HUDEP-2 (cell line): ENCODE results near the gene TRNT1.

Experiments
- DNase-seq, 76 experiments: peaks; one replicate each; lab custom pipeline; 2025; ENCODE audit not compliant: unreplicated experiment in 76 of 76; lab: John Stamatoyannopoulos, UW

The TRNT1 gene

DNA sequence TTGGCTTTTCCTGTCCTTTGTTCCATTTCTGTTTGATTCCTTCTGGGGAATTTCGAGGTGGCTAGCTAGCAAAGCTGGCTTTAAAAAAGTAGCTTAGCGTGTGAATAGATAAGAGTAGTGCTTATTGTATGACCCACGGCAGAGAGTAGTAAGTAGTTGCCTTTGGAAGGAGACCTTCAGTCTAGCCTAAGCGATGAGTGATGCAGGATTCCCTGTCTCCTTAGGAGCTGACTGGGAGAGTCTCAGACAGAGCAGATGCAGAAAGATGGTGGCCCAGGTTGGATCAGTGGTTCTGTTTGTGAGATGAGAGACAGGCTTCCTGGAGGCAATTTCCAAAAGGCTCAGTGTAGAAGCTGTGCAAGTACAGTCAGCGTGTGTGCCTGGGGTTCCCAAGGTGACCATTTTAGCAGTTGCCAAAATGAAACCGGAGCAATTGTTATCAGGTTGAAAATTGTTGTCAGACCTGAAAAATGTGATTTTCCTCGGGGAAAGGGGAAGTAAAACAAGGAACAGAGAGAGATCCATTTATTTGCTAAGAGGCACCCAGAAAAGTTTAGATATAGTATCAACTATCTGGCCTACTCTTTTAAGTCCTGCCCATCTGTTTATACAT, 15.9 kb upstream of the TRNT1 start:
- no peak for DNase-seq

DNA sequence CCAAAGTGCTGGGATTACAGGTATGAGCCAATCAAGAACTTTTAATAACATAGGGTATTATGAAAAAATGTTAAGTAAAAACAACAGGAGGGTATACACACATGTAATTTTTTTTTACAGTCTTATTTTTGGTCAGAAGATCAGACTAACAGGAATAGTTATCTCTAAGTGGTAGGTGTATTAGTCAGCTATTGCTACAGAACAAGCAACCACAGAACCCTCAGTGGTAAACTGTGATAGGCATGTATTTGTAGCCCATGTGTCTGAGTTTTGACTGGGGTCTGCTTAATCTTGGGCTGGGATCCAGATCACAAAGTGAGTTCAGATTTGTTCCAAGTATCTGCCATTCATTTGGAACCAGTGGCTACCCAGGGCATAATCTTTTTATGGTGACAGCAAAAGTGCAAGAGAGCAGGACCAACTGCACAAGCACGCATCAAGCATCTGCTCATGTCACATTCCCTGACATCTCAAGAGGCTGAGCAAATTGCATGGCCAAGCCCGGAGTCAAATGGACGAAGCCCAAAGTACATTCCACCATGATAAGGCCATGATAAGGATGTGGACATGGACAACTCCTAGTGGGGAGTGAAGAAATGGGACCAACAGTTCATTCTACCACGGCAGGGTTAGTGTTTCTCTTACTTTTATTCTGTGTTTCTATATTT, 13.6 kb upstream of the TRNT1 start:
- DNase-seq, result no peak

DNA sequence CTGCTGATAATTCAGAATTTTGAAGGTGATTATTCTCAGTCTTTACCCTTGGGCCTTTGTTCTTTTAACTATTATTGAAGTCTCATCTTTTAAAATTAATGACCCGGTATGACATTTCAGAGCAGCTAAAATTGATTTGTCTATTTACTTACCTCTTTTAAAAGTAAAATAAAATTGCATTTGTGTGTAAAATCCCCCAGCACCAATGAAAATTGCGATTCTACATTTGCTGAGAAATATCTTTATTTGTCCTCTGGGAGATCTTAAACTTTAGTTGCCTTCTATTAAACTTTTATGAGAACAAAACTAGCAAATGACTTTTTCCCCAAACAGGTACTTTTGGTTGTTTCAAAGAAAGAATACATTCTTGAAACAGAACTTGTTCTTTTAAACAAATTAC, 9.1 kb upstream of the TRNT1 start:
- no peak for DNase-seq

DNA sequence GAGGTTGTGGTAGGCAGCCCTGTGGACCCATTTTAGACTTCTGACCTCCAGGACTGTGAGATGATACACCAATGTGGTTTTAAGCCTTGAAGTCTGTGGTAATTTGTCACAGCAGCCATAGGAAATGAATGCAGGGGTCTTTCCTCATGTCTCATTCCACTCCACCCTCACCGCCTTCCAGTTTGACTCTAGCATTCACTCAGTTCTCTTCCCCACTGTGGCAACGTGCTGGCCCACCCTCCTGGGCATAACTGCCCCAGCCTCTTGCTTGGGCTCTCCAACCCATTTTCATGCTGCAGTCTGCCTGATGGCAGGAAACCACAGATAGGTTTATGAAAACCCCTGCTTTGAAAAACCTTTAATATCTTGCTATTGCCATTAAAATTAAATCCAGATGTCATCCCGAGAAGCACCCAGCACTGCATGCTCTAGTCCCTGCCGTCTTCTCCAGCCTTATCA, 7.3 kb upstream of the TRNT1 start:
- DNase-seq, result no peak

DNA sequence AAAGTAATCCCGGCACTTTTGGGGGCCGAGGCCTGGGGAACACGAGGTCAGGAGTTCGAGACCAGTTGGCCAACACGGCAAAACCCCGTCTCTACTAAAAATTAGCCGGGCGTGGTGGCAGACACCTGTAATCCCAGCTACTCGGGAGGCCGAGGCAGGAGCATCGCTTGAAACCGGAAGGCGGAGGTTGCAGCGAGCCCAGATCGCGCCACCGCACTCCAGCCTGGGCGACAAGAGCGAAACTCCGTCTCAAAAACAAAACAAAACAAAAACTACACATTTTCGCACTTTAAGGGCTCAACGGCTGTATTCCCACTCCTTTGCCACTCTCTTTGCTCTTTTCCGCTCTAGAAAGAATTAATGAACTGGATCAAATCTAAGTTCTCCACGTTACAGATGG, 763 bp upstream of the TRNT1 start:
- DNase-seq, result no peak

DNA sequence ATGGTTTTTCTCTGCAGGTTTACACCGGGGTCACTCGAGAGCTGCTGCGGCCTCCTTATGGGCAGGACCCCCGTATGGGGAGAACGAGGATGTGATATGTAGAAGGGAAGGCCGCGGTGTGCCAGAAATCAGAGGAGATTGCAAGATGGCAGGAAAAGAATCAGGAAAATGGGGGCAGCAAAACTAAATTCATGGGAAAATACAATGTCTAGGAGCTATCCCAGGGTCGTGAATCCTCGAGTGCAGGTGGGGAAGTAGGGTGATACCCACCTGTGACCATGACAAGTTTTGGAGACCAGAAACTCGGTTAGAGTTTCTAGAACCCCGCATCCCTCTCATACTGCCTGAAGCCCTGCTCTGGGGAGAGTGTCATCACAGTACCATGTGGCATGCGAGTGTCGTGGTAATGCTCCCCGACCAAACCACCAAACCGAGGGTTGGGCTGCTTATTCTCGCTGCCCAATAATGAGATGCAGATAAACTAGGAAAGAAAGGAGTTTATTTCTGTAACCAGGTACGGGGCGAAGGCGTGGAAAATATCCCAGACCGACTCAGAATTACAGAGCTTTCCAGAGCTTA, 781 bp downstream of the TRNT1 start:
- DNase-seq, result peak in 23 of 76 experiments; percentile 1 to 46 (median 12)

DNA sequence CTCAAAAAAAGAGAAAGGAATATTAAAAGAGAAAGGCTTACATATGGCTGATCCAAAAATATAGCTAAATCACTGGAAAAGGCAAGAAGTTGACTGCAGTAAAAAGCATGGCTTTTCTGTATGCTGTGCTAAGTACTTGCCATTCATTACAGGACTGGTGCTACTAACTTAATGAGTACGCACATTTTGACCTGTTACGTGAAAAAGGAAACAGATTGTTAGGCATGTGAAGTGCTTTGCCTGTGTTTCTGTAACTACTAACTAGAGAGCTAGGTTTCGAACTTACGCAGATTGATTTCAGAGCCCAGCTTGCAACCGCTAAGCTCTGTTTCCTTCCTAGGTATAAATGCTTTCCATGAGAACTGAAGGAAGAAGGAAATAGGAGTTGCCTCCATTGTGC, 2.8 kb downstream of the TRNT1 start:
- no peak for DNase-seq

DNA sequence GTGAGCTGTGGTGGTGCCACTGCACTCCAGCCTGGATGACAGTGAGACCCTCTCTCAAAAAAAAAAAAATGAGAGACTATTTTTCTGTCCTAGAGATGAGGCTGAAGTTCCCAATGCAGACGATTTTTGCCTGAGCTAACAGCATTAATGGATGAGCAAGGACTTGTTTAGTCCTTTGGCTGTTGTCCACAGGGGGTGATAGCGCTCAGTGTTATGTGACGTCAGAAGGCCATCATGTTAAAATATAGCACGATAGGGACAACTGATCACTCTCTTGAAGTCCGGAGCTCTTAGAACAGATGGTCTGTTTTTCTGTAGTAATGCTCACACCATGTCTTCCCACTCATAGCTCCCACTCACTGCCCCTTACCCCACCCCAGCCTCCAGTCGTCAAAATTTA, 6.8 kb downstream of the TRNT1 start:
- no peak for DNase-seq

DNA sequence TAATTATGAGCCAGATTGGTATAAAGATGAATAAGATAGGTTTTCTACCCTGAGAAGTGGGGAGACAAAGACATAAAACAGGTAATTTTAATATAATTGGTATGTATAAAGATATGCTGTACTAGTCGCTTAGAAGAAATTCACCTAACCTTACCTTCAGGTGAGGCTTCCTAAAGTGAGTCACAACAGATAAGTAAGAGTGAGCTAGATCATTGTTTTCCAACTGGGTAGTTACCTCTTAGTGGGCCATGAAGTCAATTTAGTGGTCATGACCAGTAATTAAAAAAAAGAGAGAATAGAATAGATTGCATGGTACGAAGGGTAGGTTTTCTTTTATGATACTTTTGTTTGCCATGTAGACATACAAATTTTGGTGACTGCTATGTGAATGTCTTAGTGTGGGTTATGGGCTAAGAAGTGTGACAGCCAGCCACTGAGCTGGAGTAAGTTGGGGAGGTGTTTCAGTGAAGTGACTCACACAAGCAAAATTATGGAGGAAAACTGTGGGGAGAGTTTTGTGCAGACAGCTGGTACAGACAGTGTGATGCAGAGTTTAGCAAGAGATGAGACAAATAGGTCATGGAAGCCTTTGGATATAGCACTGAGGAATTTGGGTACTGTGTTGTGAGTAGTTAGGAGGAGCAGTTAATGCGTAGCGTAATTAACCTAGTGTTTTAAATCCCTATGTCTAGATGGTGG, 8.2 kb downstream of the TRNT1 start:
- DNase-seq, result no peak

DNA sequence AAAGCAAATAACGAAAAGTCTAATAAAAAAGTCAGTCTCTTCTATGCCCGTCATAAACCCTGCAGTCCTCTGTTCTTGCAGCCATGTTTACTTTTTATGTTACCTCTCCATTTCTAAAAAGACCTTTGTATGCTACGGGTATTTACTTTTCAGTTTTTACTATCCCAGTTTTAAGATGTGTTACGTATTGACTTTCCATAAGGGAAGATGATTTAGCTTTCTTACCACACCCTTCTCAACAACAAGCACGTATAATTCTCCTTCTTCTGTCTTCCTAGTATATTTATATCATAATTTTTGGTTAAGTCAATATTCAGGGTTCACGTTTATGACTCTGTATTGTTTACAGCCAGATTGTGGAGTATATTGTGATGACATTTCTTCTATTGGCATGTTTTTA, 10.8 kb downstream of the TRNT1 start:
- DNase-seq, result no peak

DNA sequence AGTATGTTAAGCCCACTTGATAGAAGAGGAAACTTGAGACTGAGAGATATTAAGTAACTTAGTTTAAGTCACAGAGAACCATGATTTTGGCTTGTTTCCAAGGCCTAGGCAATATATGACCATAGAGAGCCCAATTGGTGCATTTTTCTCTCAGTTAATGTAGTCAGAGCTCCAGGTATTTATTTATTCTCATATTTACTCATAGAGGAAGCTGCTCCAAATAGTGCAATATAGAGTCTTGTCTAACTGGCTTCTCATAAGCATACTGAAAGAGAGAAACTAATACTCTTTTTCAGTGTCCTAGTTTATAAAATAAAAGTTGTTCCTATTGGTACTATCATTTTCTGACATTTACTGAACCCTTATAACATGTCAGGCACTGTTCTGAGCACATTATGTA, 15.2 kb downstream of the TRNT1 start:
- DNase-seq, result no peak

DNA sequence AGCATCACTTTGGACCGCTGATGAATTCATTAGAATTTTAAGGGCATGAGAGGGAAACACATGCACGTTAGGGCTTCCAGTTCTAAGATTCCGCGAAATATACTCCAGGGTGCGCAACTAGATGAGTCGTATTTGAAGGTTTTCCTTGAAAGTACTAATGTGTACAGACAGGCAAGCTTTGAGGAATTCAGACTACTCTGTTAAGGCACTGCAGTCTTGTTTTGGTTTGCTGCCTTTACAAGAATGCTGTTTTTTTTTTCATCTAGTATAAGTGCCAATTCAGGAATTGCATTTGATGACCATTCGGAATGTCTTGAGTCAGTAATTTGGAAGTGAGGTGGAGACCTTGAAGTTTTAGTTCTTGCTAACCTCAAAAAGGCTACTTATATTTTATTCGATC, 19.1 kb downstream of the TRNT1 start:
- no peak for DNase-seq

DNA sequence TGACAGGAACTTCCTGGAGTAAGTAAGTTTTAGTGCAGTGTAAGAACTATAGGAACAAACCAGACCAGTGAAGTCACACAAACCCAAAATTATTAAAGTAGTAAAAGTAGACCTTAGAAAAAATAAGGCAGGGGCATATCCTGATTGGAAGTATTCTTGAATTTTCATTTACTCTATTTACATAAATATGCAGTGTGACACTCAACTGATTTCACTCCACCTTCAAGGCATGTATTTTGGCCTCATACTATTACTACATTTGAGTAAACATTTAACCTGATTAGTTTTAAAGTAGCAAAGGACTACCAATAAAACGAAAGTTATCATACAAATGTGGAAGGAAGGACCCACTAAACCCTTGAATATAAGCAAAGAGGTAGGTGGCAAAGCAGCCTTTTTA, 22.8 kb downstream of the TRNT1 start:
- DNase-seq, result no peak

DNA sequence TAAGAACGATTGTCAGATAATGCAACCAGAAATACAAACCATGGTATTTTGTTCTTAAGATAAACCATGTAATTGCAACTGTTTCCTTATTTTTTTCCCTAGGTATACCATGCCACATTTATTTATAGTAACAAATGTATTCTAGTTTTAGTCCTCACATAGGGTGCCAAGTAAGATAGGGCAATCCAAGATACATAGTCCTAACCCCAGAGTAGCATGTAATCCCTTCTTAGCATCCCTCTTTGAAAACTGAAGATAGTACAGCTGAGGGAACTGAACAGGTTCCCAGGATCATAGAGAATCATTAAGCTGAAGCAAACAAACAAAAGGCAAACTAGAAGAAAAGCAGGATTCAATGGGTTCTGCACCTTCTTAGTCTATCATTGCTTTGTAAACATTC, 24.8 kb downstream of the TRNT1 start:
- DNase-seq, result no peak

DNA sequence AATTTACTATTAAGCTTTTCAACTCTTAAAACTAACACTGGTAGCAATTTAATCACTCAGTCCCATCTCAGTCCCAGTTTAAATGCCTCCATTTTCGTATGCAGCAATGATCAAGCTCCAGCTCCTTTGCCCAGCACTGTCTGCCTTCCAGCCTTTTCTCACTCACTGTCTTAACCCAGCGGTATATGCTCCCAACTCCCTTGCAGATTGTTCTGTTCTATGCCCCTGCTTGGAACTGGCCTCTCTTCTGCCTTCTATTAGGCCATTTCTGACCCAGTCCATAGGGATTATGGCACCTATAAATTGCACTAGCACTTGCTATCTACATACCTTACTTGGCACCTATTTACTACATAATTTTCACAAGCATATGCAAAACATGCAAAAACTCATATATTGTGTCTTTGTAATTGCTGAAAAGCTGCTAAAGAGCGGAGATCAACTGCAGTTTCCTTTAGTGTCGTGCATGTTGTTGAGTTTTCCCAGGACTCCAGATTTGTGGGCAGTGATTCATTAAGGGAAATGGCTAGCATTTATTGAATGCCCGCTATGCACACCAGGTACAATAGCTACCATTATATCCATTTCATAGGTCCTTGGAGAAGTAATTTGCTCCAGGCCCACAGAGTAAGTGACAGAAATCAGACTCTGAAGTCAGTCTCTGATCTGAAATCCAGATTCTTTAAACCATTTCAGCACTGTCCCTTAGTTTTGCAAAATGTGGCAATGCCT, 28.3 kb downstream of the TRNT1 start:
- no peak for DNase-seq

DNA sequence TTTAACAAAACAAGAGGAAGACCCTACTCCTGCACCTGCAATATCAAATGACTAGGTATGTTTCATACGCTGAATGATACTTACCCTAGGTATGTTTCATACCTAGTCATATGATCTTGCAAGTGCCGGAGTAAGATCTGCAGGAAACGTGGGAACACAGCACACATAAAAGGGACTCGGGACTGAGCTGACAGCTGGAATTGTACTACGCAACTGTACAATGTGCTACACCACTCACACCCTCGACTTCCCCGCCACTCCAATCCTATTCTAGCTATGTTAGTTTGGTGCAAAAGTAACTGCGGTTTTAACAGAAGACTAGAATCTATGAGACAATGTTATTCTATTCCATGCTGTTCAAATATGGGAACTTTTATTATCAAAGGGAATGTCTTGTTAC, 30.7 kb downstream of the TRNT1 start:
- DNase-seq, result no peak

DNA sequence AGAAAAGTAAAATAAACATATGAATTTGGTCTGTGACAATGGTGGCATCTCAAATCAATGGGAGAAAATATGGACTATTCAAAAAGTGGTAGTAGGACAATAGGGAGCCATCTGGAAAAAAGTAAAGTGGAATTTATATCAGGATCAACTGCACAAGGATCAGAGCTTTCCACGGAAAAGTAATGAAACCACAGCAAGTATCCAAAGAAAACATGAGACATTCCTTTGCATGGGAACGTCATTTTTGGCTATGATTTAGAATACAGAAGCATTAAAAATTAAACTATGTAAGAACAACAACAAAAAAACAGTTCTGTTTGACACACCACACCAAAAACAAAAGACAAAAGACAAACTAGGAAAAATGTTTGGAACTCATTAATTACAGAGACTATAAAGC, 34.1 kb downstream of the TRNT1 start:
- DNase-seq, result no peak

DNA sequence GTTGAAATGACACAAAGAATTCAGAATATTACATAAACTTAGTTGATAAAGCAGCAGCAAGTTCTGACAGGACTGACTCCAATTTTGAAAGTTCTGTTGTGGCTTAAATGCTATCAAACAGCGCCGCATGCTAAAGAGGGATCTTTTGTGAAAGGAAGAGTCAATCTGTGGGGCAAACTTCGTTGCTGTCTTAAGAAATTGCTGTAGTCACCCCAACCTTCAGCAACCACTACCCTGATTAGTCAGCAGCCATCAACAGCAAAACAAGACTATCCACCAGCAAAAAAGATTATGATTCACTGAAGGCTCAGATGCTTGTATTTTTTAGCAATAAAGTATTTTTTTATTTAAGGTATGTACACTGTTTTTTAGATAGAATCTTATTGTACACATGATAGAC, 38.5 kb downstream of the TRNT1 start:
- no peak for DNase-seq

DNA sequence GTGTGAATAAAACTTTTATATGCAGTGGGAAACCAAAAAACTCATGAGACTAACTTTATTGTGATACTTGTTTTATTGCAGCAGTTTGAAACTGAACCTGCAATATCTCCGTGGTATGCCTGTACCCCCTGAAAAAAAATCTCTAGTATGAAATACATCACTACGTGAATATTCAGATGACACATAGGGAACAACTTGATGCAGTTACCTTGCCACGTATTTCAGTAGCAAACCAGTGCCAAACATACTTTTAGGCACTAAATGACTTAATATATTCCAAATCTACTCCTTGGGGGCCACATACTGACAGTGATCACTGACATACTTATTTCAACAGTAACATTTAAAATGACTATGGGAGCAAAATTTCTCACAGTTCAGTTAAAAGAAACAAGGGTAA, 38.9 kb downstream of the TRNT1 start:
- no peak for DNase-seq

DNA sequence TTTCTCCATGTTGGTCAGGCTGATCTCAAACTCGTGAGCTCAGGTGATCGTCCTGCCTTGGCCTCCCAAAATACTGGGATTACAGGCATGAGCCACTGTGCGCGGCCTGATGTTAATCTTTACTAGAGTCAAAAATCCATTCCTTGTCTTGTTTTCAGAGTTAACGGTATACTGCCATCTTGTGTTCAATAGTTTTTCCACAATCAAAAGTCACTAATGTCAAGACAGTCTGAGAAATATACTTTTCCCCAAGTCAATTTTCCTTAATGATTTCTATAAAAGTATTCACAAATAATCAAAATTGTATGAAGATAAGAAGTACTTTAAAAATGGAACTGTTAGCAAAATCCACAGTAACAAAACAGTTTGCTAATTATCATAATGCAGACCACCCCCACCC, 44.3 kb downstream of the TRNT1 start:
- DNase-seq, result peak in 8 of 76 experiments; percentile 1 to 29 (median 18)

DNA sequence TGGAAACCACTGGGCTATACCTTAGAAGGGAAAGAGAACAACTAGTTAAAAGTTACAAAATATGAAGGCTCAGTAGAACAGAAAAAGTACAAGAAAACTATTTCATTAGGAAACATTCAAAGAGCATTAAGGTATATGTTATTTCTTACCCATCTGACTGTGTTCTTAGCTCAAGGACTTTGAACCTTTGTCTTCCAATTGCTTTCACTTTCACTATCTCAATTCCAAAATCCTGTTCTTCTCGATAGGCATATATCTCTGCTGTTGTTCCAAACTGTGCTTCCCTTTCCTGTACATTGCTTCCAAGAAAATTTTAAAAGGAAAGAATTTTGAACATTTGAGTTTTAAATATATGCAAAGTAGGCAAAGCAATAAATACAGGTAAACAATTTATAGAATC, 45.9 kb downstream of the TRNT1 start:
- DNase-seq, result no peak
